GM19043 (cell line): ENCODE data around the gene NF2.

Experiments
- ATAC-seq: cut with Tn5 transposase; IDR thresholded peaks from one replicate; pipeline ENCODE4 v1.9.1; 2021; ENCODE audit warnings: low read depth; ENCODE audit not compliant: unreplicated experiment

Gene NF2

GRCh38 chr22:29660021-29660420 lies 56.6 kb downstream of the NF2 start:
- no peak for ATAC-seq

- no peak for ATAC-seq
Measured at GRCh38 chr22:29661336-29661735, 57.9 kb downstream of the NF2 start.

- no peak for ATAC-seq
Measured at GRCh38 chr22:29663180-29663821, 59.9 kb downstream of the NF2 start.

- no peak for ATAC-seq
Measured at GRCh38 chr22:29665486-29665885, 62.1 kb downstream of the NF2 start.

- ATAC-seq: no peak
Measured at GRCh38 chr22:29668673-29669072, 65.2 kb downstream of the NF2 start.

- no peak for ATAC-seq
Measured at GRCh38 chr22:29670626-29671025, 67.2 kb downstream of the NF2 start.

- no peak for ATAC-seq
Measured at GRCh38 chr22:29673361-29674066, 70.1 kb downstream of the NF2 start.

GRCh38 chr22:29674121-29674520 lies 70.7 kb downstream of the NF2 start:
- no peak for ATAC-seq

GRCh38 chr22:29679316-29679715 lies 75.9 kb downstream of the NF2 start:
- ATAC-seq: no peak

GRCh38 chr22:29683536-29683935 lies 80.1 kb downstream of the NF2 start:
- ATAC-seq: no peak

GRCh38 chr22:29684244-29684643 lies 80.8 kb downstream of the NF2 start:
- ATAC-seq: no peak

- no peak for ATAC-seq
Measured at GRCh38 chr22:29689206-29689879, 85.9 kb downstream of the NF2 start.

- ATAC-seq: no peak
Measured at GRCh38 chr22:29689880-29690213, 86.4 kb downstream of the NF2 start.

- no peak for ATAC-seq
Measured at GRCh38 chr22:29690476-29690875, 87.0 kb downstream of the NF2 start.

GRCh38 chr22:29691636-29692326 lies 88.3 kb downstream of the NF2 start:
- no peak for ATAC-seq

GRCh38 chr22:29692327-29692640 lies 88.9 kb downstream of the NF2 start:
- no peak for ATAC-seq

- no peak for ATAC-seq
Measured at GRCh38 chr22:29693161-29693560, 89.7 kb downstream of the NF2 start.

GRCh38 chr22:29693671-29694070 lies 90.2 kb downstream of the NF2 start:
- ATAC-seq: no peak

- ATAC-seq: no peak
Measured at GRCh38 chr22:29695129-29695926, 91.9 kb downstream of the NF2 start.

- ATAC-seq: no peak
Measured at GRCh38 chr22:29697853-29698598, 94.6 kb downstream of the NF2 start.
